GM12878 (cell line): ENCODE results near the gene KLF3. TPM values are rescaled to one million over a fixed set of nuclear protein-coding genes. Genes with fewer than 3 reads are reported as not detected.

ENCODE experiments used
- CEBPB ChIP-seq, 2 experiments: fragments of 150-350 bp in 1 of 2; IDR thresholded peaks; 2 replicates each; pipeline ENCODE4 v1.6.1; 2012 to 2014; ENCODE audit warnings: low read depth in 2 of 2, low read length in 2 of 2, borderline replicate concordance in 1 of 2, inconsistent platforms in 1 of 2
- CHD2 ChIP-seq: IDR thresholded peaks from 2 replicates; pipeline ENCODE4 v1.6.1; 2011; ENCODE audit warnings: low read depth, low read length, improper control_type of control experiment, borderline replicate concordance
- ETV6 ChIP-seq, 2 experiments: fragments of 450-650 bp in 1 of 2; IDR thresholded peaks in 1 of 2; conservative IDR thresholded peaks in 1 of 2; 2 replicates each; pipeline ENCODE4 v1.6.1; 2014; ENCODE audit warnings: antibody characterized with exemption in 1 of 2, borderline replicate concordance in 1 of 2, low read depth in 1 of 2, mild to moderate bottlenecking in 1 of 2, moderate library complexity in 1 of 2
- GATAD2B ChIP-seq: fragments of 450-650 bp; conservative IDR thresholded peaks from 2 replicates; pipeline ENCODE4 v1.6.1; 2017; ENCODE audit warnings: low read depth, mild to moderate bottlenecking, moderate library complexity
- IKZF2 ChIP-seq, 2 experiments: fragments of 450-650 bp; IDR thresholded peaks; 2 replicates each; pipeline ENCODE4 v1.6.1; 2017; ENCODE audit warnings: mild to moderate bottlenecking in 2 of 2, moderate library complexity in 2 of 2
- KAT2A ChIP-seq: conservative IDR thresholded peaks from 2 replicates; pipeline ENCODE4 v1.6.1; 2011; ENCODE audit warnings: low read depth, low read length; ENCODE audit not compliant: control insufficient read depth
- NBN ChIP-seq: fragments of 450-650 bp; IDR thresholded peaks from 2 replicates; pipeline ENCODE4 v1.6.1; 2016
- SPI1 ChIP-seq: IDR thresholded peaks from 2 replicates; pipeline ENCODE4 v1.6.1; 2011; ENCODE audit warnings: low read depth, mild to moderate bottlenecking, low read length, moderate library complexity, borderline replicate concordance; ENCODE audit not compliant: insufficient read depth
- ZZZ3 ChIP-seq: IDR thresholded peaks from 2 replicates; pipeline ENCODE4 v1.6.1; 2011; ENCODE audit warnings: low read depth; ENCODE audit not compliant: control insufficient read depth, insufficient read length
- polyA plus RNA-seq, 11 experiments: library from polyadenylated mRNA; depleted of rRNA in 4 of 11; unstranded in 6 of 11; stranded (reverse) in 5 of 11; fragments of >200 nt; fragmentation: Nextera tagmentation in 4 of 11; fragmentation: Illumina TruSeq in 1 of 11; extraction: Ambion mirVana in 4 of 11; extraction: Trizol in 1 of 11; gene quantifications; 1 replicate in 1 of 11; 2 replicates in 10 of 11; pipeline versions ENCODE4 v1.2.1 to v1.2.3, GENCODE V29; 2011 to 2016; ENCODE audit warnings: inconsistent platforms in 2 of 11, missing spikeins in 2 of 11, low read depth in 1 of 11
- total RNA-seq, 4 experiments: library from RNA; depleted of rRNA in 3 of 4; stranded (reverse); fragments of >200 nt in 3 of 4; fragmentation: Illumina TruSeq in 1 of 4; extraction: Trizol in 1 of 4; gene quantifications; 2 replicates each; pipeline versions ENCODE4 v1.2.1 to v1.2.3, GENCODE V29; 2013 to 2021
- TF ChIP-seq, protein P1 (sequence below): fragments of 450-650 bp; IDR thresholded peaks from 2 replicates; pipeline ENCODE4 v1.6.1; 2017; ENCODE audit warnings: mild to moderate bottlenecking, moderate library complexity
- TF ChIP-seq, protein P2 (sequence below): IDR thresholded peaks from 2 replicates; pipeline ENCODE4 v1.6.1; 2012; ENCODE audit warnings: low read depth, low read length, improper control_type of control experiment

Gene KLF3
- total and polyA plus RNA-seq, 10 of the 15 experiments (the other 5 are each of a cell fraction or from before 2014, with no cell fraction given), result 1.4 to 5.8 (median 2.1) TPM

DNA sequence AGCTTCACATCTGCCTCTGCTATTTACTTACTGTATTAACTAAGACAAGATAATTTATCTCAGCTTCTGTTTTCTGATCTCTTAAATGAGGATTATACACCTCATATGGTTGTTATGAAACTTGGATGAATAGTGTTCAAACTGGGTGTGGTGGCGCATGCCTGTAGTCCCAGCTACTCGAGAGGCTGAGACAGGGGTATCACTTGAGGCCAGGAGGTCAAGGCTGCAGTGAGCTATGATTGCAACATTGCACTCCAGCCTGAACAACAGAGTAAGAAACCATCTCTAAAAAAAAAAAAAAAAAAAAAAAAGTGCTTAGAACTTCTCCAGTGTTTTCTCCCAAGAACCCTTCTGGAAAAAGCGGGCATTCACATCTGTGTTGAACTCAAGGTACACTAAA is 19.8 kb upstream of the KLF3 start (continued):
- TF ChIP-seq, protein P1, sequence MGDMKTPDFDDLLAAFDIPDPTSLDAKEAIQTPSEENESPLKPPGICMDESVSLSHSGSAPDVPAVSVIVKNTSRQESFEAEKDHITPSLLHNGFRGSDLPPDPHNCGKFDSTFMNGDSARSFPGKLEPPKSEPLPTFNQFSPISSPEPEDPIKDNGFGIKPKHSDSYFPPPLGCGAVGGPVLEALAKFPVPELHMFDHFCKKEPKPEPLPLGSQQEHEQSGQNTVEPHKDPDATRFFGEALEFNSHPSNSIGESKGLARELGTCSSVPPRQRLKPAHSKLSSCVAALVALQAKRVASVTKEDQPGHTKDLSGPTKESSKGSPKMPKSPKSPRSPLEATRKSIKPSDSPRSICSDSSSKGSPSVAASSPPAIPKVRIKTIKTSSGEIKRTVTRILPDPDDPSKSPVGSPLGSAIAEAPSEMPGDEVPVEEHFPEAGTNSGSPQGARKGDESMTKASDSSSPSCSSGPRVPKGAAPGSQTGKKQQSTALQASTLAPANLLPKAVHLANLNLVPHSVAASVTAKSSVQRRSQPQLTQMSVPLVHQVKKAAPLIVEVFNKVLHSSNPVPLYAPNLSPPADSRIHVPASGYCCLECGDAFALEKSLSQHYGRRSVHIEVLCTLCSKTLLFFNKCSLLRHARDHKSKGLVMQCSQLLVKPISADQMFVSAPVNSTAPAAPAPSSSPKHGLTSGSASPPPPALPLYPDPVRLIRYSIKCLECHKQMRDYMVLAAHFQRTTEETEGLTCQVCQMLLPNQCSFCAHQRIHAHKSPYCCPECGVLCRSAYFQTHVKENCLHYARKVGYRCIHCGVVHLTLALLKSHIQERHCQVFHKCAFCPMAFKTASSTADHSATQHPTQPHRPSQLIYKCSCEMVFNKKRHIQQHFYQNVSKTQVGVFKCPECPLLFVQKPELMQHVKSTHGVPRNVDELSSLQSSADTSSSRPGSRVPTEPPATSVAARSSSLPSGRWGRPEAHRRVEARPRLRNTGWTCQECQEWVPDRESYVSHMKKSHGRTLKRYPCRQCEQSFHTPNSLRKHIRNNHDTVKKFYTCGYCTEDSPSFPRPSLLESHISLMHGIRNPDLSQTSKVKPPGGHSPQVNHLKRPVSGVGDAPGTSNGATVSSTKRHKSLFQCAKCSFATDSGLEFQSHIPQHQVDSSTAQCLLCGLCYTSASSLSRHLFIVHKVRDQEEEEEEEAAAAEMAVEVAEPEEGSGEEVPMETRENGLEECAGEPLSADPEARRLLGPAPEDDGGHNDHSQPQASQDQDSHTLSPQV, result no peak
- TF ChIP-seq NBN, result no peak
- TF ChIP-seq GATAD2B, result no peak
- no peak for TF ChIP-seq ETV6 (conservative IDR thresholded peaks at IDR 0.05 in 1 of 2, IDR thresholded peaks at IDR 0.05 in 1 of 2; ENCODE audit: borderline replicate concordance in 1 of 2, low read depth in 1 of 2)
- TF ChIP-seq ZZZ3, result no peak
- TF ChIP-seq SPI1, result no peak
- TF ChIP-seq CEBPB (IDR thresholded peaks at IDR 0.05; ENCODE audit: borderline replicate concordance in 1 of 2, low read depth in 2 of 2, low read length in 2 of 2), result no peak
- TF ChIP-seq KAT2A, result no peak
- TF ChIP-seq, protein P2, sequence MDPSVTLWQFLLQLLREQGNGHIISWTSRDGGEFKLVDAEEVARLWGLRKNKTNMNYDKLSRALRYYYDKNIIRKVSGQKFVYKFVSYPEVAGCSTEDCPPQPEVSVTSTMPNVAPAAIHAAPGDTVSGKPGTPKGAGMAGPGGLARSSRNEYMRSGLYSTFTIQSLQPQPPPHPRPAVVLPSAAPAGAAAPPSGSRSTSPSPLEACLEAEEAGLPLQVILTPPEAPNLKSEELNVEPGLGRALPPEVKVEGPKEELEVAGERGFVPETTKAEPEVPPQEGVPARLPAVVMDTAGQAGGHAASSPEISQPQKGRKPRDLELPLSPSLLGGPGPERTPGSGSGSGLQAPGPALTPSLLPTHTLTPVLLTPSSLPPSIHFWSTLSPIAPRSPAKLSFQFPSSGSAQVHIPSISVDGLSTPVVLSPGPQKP, result no peak
- TF ChIP-seq IKZF2 (IDR thresholded peaks at IDR 0.05), result no peak
- no peak for TF ChIP-seq CHD2
